ENCODE measurements around the gene TIMM17A. TPM values are rescaled to one million over a fixed set of nuclear protein-coding genes. Genes with fewer than 3 reads are reported as not detected.
A peak's percentile ranks its signal among the peaks of the same experiment; 100 is the strongest.

TIMM17A gene
- total RNA-seq, 2 experiments from 2014 or later = 75.8 to 76.8 TPM

- TF ChIP-seq CTCF (IDR thresholded peaks at IDR 0.05) = peak; percentile 95
- Mint-ChIP-seq H3K4me3 (no peak overlapping the region), H3K27ac (no peak overlapping the region), H3K27me3 (no peaks in the 10 kb centered on the region), H3K9me3 (no peaks in the 10 kb centered on the region), H3K36me3 (ENCODE audit: low read depth) (peaks cover 12% of the 10 kb centered on the region), H3K4me1 (ENCODE audit: low read depth) (peaks cover 2% of the 10 kb centered on the region)
- ATAC-seq = peak; percentile 83
- CTCF ChIA-PET = interaction anchor here (0.6 to 7.2 kb wide), 12 partner anchors 8 to 126 kb away, joined by 3 to 46 read pairs (median 6); no protein-coding TSS in a partner anchor
- intact Hi-C loops (cut with micrococcal nuclease) = loop anchor here (5.0 kb wide), 2 partner anchors 113 to 128 kb away; partner anchors contain the start of gene GPR37L1
- POLR2A ChIA-PET = interaction anchor here (1.1 kb wide), 1 partner anchor 9 kb away, joined by 4 read pairs; no protein-coding TSS in a partner anchor
- peak; percentile 73 for DNase-seq
These were observed 54.2 kb downstream of the TIMM17A start for GRCh38 chr1:202009326-202010179.

DNA sequence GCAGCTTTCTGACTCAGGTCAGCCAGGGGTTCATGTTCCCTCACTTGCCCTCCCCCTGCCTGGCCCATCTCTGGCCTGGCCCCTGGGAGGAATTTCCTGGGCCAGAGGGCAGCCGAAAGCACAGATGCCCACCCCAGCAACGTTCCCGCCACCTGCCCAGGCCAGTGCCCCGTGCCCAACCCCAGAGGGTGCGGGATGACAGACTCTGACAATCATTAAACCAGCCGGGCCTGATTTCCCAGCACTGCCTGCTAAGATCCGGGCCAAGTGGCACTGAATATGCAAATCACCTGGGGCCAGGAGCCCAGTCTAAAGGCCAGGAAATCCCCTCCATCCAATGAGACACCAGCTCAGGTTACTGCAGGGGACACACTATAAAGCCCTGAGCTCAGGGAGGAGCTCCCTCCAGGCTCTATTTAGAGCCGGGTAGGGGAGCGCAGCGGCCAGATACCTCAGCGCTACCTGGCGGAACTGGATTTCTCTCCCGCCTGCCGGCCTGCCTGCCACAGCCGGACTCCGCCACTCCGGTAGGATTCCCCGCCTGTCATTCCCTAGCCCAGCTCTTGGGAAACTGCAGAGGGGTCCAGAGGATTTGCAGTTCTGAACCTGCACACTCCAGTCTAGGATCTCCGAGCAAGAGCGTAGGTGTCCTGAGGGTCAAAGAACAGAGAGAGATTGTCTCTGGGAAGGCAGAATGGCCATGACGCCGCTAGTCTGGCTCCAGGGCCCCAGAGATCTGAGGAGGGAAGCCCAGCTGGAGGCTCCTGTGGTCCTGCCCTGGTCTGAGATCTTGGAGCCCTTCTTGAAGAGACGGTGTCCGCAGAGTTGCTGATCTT is 55.1 kb downstream of the TIMM17A start, which contains the start of gene ELF3:
ELF3 (plus strand) TSS at position 408 of the 836 bp plus-strand sequence. CDS start 550 bp downstream, outside the sequence.
- TF ChIP-seq CTCF (IDR thresholded peaks at IDR 0.05) = no peak
- Mint-ChIP-seq H3K27me3 (no peaks in the 10 kb centered on the region), H3K9me3 (no peaks in the 10 kb centered on the region), H3K27ac (no peak within 1 kb of the TSS), H3K4me1 (ENCODE audit: low read depth) (peaks cover 2% of the 10 kb centered on the region), H3K36me3 (ENCODE audit: low read depth) (peaks cover 7% of the 10 kb centered on the region), H3K4me3 (no peak within 1 kb of the TSS)
- CTCF ChIA-PET = interaction anchor here (0.6 to 7.2 kb wide), 6 partner anchors 9 to 125 kb away, joined by 3 to 46 read pairs (median 5); no protein-coding TSS in a partner anchor
- intact Hi-C loops (cut with micrococcal nuclease) = no loop called here
- POLR2A ChIA-PET = interaction anchor here (1.1 kb wide), 1 partner anchor 10 kb away, joined by 4 read pairs; no protein-coding TSS in a partner anchor
- no peak for DNase-seq
- no peak for ATAC-seq

- Mint-ChIP-seq H3K4me3 (no peak overlapping the region), H3K36me3 (ENCODE audit: low read depth) (peaks cover 2% of the 10 kb centered on the region), H3K27me3 (no peaks in the 10 kb centered on the region), H3K9me3 (no peaks in the 10 kb centered on the region), H3K4me1 (ENCODE audit: low read depth) (peaks cover 2% of the 10 kb centered on the region), H3K27ac (no peak overlapping the region)
- POLR2A ChIA-PET = no interaction called here
- no peak for TF ChIP-seq CTCF (IDR thresholded peaks at IDR 0.05)
- DNase-seq (no peak), ATAC-seq (no peak)
- CTCF ChIA-PET = interaction anchor here (0.9 to 7.2 kb wide), 4 partner anchors 12 to 123 kb away, joined by 3 to 46 read pairs (median 14); no protein-coding TSS in a partner anchor
- intact Hi-C loops (cut with micrococcal nuclease) = no loop called here
These were observed 56.7 kb downstream of the TIMM17A start for GRCh38 chr1:202011994-202012393.

- no peak for DNase-seq
- H3K4me1 Mint-ChIP-seq (ENCODE audit: low read depth) = peaks cover 2% of the 10 kb centered on the region
- H3K36me3 Mint-ChIP-seq (ENCODE audit: low read depth) = no peaks in the 10 kb centered on the region
- no peaks in the 10 kb centered on the region for H3K27me3 Mint-ChIP-seq
- ATAC-seq = no peak
- H3K9me3 Mint-ChIP-seq = no peaks in the 10 kb centered on the region
- TF ChIP-seq CTCF (IDR thresholded peaks at IDR 0.05) = no peak
- intact Hi-C loops (cut with micrococcal nuclease) = no loop called here
- H3K27ac Mint-ChIP-seq = no peak overlapping the region
- ChIA-PET CTCF (interaction anchor here (0.9 to 7.2 kb wide), 4 partner anchors 13 to 122 kb away, joined by 3 to 46 read pairs (median 14); no protein-coding TSS in a partner anchor), POLR2A (no interaction called here)
- no peak overlapping the region for H3K4me3 Mint-ChIP-seq
These were observed 57.5 kb downstream of the TIMM17A start for GRCh38 chr1:202012544-202013478.
